GM18870 (cell line): ENCODE data around the gene TGM1.
"Not testable (repeated sequence)": the region's sequence is repeated elsewhere in the genome, so short reads cannot be mapped to it uniquely, and the experiment has no call there.

Experiments used
- ATAC-seq: cut with Tn5 transposase; IDR thresholded peaks from one replicate; pipeline ENCODE4 v1.9.1; 2021; ENCODE audit warnings: moderate library complexity; ENCODE audit not compliant: unreplicated experiment

The TGM1 gene

DNA sequence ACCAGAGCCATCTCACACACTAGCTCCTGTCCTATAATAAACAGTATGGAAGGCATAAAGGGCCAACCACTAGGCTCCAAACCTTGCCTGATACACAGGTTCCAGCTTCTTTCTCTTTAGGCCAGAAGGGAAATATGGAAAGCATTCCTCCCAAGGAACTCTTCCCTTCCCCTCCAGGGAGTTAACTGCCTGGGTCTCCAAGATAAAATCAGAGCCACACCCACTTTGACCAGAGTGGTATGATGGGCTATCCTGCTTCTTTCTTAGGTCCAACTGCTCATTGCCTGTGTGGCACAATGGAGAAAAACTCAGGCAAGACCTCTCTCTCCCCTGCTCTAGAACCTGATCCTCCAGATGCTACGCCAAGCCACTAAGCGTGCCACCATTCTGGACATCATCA, 55.4 kb downstream of the TGM1 start:
- ATAC-seq = no peak

DNA sequence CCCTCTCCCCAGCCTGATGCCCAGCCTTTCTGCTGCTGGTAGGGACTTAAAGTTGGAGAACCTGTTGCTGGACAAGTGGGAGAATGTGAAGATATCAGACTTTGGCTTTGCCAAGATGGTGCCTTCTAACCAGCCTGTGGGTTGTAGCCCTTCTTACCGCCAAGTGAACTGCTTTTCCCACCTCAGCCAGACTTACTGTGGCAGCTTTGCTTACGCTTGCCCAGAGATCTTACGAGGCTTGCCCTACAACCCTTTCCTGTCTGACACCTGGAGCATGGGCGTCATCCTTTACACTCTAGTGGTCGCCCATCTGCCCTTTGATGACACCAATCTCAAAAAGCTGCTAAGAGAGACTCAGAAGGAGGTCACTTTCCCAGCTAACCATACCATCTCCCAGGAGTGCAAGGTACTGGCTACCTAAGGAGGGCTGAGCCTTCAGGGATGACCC, 55.8 kb downstream of the TGM1 start:
- ATAC-seq = no peak

DNA sequence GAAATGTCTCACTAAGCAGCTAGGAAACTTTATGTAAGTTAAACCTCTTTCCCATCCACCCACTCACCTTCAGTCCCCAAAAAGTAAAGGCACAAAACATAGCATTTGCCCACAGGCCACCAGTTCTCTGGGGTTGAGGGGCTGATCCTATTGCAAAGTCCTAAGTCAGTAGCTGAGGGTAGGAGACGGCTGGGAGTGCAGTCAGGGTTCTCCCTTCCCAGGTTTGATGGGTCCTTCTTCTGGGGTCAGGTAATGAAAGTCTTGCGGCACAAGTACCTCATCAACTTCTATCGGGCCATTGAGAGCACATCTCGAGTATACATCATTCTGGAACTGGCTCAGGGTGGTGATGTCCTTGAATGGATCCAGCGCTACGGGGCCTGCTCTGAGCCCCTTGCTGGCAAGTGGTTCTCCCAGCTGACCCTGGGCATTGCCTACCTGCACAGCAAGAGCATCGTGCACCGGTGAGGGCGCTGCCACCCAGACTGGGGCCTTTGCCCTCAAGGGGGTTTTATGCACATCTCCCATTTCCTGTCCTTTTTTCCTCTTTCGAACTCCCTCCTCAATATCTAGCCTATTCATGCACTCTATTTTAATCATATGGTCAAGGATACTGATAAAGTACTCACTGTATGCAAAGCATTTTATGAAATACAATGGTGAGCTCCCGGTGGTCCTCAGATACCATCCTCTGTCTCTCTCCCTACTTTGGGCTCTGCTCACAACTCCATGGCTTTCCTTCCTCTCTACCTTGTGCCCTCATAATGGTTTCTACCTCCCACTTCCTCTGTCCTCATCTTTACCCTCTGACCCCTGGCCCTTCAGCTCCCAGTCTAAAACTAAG, 56.5 kb downstream of the TGM1 start:
- no peak for ATAC-seq

DNA sequence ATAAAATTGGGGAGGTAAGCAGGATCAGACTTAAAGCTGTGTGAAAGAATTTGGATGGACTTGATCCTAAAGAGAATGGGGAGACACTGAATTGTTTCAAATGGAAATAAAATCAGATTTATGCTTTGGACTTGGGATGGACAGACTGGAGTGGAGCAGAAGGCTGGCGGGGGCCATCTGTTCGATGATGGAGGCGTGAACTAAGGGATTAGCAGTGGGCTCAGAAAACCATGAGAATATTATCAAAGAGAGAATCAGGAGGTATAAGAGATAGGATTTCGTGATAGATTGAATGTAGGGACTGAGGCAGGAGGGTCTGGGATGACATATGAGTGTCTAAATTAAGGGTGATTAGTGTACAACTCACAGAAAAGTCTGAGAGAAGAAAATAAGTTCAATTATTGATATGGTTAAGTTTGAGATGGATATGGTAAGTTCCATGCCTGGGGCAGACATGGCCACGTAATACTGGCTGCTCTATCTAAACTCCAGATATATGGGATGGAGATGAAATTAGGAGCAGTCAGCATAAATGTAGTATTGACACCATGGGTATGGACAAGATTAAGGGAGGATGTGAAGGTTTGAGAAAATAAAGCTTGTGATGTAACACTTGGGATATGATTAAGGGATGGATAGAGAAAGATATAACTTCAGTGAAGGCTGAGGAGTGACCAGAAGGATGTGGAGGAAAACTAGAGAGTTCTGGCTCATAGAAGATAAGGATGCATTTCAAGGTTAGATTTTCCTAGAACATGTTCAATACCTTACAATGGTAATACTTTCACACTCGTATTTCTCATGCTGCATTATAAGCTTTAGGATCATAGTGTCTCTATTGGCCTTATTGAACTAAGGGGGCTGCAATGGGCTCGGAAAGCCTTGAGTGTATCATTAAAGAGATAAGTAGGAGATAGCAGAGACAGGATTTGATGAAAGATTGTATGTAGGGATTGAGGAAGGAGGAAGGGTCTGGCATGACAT, 58.5 kb downstream of the TGM1 start:
- ATAC-seq = no peak

DNA sequence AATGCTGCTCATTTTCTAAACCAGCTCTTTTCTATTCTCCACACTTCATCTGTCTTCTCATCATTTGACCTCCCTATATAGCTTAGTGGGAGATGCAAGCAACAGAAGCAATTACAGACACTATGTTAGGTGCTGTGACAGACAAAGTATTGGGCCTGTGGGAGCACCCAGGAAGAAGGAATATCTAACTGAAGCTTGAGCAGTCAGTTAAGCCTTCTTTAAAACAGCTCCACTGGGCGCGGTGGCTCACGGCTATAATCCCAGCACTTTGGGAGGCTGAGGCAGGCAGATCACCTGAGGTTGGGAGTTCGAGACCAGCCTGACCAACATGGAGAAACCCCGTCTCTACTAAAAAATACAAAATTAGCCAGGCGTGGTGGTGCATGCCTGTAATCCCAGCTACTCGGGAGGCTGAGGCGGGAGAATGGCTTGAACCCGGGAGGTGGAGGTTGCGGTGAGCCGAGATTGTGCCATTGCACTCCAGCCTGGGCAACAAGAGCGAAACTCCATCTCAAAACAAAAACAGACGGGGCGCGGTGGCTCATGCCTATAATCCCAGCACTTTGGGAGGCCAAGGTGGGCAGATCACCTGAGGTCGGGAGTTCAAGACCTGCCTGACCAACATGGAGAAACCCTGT, 59.6 kb downstream of the TGM1 start:
- not testable (repeated sequence) for ATAC-seq

DNA sequence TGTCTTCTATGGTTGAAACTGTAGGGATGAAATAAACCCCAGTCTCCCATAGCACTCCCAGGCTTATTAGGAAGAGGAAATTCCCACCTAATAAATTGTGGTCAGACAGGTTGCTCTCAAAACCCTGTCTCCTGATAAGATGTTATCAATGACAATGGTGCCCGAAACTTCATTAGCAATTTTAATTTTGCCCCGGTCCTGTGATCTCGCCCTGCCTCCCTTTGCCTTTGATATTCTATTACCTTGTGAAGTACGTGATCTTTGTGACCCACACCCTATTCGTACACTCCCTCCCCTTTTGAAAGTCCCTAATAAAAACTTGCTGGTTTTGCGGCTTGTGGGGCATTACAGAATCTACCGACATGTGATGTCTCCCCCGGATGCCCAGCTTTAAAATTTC, 60.4 kb downstream of the TGM1 start:
- ATAC-seq = not testable (repeated sequence)
